ENCODE data around the gene MYH6.
"Not testable (repeated sequence)": the region's sequence is repeated elsewhere in the genome, so short reads cannot be mapped to it uniquely, and the experiment has no call there.

Gene MYH6

GRCh38 chr14:23431486-23431885 is 23.4 kb upstream of the MYH6 start:
- H3K4me3 ChIP-seq (ENCODE audit: low read length): no peak overlapping the region
- DNase-seq (ENCODE audit: low read depth): no peak
- no peak for TF ChIP-seq CTCF (conservative IDR thresholded peaks at IDR 0.05; ENCODE audit: low read depth, low read length)

- H3K4me3 ChIP-seq (ENCODE audit: low read length): no peak overlapping the region
- no peak for TF ChIP-seq CTCF (conservative IDR thresholded peaks at IDR 0.05; ENCODE audit: low read depth, low read length)
- DNase-seq (ENCODE audit: low read depth): peak; percentile 48
These were observed 22.6 kb upstream of the MYH6 start for GRCh38 chr14:23430723-23431085.

- no peak for DNase-seq (ENCODE audit: low read depth)
- no peak overlapping the region for H3K4me3 ChIP-seq (ENCODE audit: low read length)
- TF ChIP-seq CTCF (conservative IDR thresholded peaks at IDR 0.05; ENCODE audit: low read depth, low read length): no peak
These were observed 22.1 kb upstream of the MYH6 start for GRCh38 chr14:23430016-23430722.

- no peak overlapping the region for H3K4me3 ChIP-seq (ENCODE audit: low read length)
- no peak for DNase-seq (ENCODE audit: low read depth)
- TF ChIP-seq CTCF (conservative IDR thresholded peaks at IDR 0.05; ENCODE audit: low read depth, low read length): no peak
These were observed 20.8 kb upstream of the MYH6 start for GRCh38 chr14:23428686-23429495.

- not testable (repeated sequence) for DNase-seq (ENCODE audit: low read depth); H3K4me3 ChIP-seq (ENCODE audit: low read length)
These were observed 17.7 kb upstream of the MYH6 start for GRCh38 chr14:23425798-23426197.

- DNase-seq (ENCODE audit: low read depth): no peak
- H3K4me3 ChIP-seq (ENCODE audit: low read length): no peak overlapping the region
- TF ChIP-seq CTCF (conservative IDR thresholded peaks at IDR 0.05; ENCODE audit: low read depth, low read length): no peak
These were observed 17.1 kb upstream of the MYH6 start for GRCh38 chr14:23425169-23425568.

GRCh38 chr14:23423657-23424056 is 15.6 kb upstream of the MYH6 start:
- DNase-seq (ENCODE audit: low read depth): no peak

More at GRCh38 chr14:23423657-23424056, 15.6 kb upstream of the MYH6 start:
- TF ChIP-seq CTCF (conservative IDR thresholded peaks at IDR 0.05; ENCODE audit: low read depth, low read length): no peak
- H3K4me3 ChIP-seq (ENCODE audit: low read length): no peak overlapping the region

Measured in retinal pigment epithelial cell (primary cell).